ENCODE data around the gene SHROOM1. TPM values are rescaled to one million over a fixed set of nuclear protein-coding genes. Genes with fewer than 3 reads are reported as not detected.

The SHROOM1 gene
- total and polyA plus RNA-seq, 9 of the 15 experiments (the other 6 are each of a cell fraction or from before 2014, with no cell fraction given) = 0.44 to 26.5 (median 11.9) TPM

DNA sequence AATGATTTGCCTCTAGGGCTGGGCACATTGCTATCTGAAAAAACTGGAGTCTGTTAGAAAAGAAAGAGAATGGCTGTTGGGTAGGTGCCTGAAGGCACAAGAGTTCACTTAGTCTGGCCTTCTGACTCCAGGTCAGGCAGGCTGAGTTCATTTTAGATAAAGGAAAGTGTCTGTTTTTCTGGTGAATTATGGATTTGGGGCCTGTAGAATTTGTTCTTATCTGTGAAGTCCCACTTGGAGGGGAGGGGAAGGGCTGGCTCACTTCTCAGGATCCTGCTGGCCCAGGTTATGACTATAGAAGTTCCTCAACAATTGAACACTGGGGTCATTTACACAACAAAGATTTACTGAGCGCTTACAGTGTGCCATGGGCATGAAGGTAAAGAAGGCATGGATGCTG is 41.9 kb downstream of the SHROOM1 start (continued):
- TF ChIP-seq, protein P1, sequence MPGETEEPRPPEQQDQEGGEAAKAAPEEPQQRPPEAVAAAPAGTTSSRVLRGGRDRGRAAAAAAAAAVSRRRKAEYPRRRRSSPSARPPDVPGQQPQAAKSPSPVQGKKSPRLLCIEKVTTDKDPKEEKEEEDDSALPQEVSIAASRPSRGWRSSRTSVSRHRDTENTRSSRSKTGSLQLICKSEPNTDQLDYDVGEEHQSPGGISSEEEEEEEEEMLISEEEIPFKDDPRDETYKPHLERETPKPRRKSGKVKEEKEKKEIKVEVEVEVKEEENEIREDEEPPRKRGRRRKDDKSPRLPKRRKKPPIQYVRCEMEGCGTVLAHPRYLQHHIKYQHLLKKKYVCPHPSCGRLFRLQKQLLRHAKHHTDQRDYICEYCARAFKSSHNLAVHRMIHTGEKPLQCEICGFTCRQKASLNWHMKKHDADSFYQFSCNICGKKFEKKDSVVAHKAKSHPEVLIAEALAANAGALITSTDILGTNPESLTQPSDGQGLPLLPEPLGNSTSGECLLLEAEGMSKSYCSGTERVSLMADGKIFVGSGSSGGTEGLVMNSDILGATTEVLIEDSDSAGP (CRISPR knock-in tag; IDR thresholded peaks at IDR 0.05) = no peak
- TF ChIP-seq KAT7 (CRISPR knock-in tag; IDR thresholded peaks at IDR 0.05; ENCODE audit: borderline replicate concordance) (no peak), MAZ (CRISPR knock-in tag; conservative IDR thresholded peaks at IDR 0.05 in 1 of 2, IDR thresholded peaks at IDR 0.05 in 1 of 2) (0 out of 4 replicates have a peak, but pooled peaks of 1 of the 2 experiments have one; percentile 14), MTF1 (CRISPR knock-in tag; IDR thresholded peaks at IDR 0.05; ENCODE audit: borderline replicate concordance) (no peak), KLF16 (IDR thresholded peaks at IDR 0.05) (0 out of 2 replicates have a peak, but pooled peaks have one; percentile 13), CBFA2T3 (IDR thresholded peaks at IDR 0.05) (peak; percentile 86), ZNF311 (CRISPR knock-in tag; IDR thresholded peaks at IDR 0.05) (no peak)
- TF ChIP-seq, protein P2, sequence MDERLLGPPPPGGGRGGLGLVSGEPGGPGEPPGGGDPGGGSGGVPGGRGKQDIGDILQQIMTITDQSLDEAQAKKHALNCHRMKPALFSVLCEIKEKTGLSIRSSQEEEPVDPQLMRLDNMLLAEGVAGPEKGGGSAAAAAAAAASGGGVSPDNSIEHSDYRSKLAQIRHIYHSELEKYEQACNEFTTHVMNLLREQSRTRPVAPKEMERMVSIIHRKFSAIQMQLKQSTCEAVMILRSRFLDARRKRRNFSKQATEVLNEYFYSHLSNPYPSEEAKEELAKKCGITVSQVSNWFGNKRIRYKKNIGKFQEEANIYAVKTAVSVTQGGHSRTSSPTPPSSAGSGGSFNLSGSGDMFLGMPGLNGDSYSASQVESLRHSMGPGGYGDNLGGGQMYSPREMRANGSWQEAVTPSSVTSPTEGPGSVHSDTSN (CRISPR knock-in tag; IDR thresholded peaks at IDR 0.05; ENCODE audit: low read depth) = no peak
- TF ChIP-seq, protein P2 (tag; conservative IDR thresholded peaks at IDR 0.05; ENCODE audit: low read depth) = peak; percentile 86
- TF ChIP-seq, protein P3, sequence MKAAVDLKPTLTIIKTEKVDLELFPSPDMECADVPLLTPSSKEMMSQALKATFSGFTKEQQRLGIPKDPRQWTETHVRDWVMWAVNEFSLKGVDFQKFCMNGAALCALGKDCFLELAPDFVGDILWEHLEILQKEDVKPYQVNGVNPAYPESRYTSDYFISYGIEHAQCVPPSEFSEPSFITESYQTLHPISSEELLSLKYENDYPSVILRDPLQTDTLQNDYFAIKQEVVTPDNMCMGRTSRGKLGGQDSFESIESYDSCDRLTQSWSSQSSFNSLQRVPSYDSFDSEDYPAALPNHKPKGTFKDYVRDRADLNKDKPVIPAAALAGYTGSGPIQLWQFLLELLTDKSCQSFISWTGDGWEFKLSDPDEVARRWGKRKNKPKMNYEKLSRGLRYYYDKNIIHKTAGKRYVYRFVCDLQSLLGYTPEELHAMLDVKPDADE (conservative IDR thresholded peaks at IDR 0.05; ENCODE audit: control insufficient read depth, low read depth, low read length) = no peak

Measured in K562 (cell line).